Measurements from ENCODE around the gene TMTC3. TPM values are rescaled to one million over a fixed set of nuclear protein-coding genes. Genes with fewer than 3 reads are reported as not detected.

The TMTC3 gene
- total and polyA plus RNA-seq, 2 of the 8 experiments (the other 6 are each of a cell fraction or from before 2014, with no cell fraction given): 7.0 to 45.1 TPM

GRCh38 chr12:88208661-88209060, 66.6 kb downstream of the TMTC3 start:
- Histone ChIP-seq H2AK5ac (ENCODE audit: low read depth, low read length) (no peak overlapping the region), H3K79me1 (ENCODE audit: low read depth, low read length) (no peaks in the 10 kb centered on the region), H3K23ac (ENCODE audit: insufficient read length) (no peak overlapping the region), H3K4me1 (replicated peaks in 1 of 4; ENCODE audit: control insufficient read depth in 3 of 4, insufficient read depth in 4 of 4, low read length in 3 of 4) (no peaks in the 10 kb centered on the region), H4K91ac (replicated peaks; ENCODE audit: insufficient read length, low read length) (no peak overlapping the region), H3K36me3 (ENCODE audit: control insufficient read depth in 2 of 4, insufficient read depth in 4 of 4, low read length in 3 of 4) (no peaks in the 10 kb centered on the region), H2AFZ (ENCODE audit: low read length) (no peak overlapping the region), H2BK5ac (ENCODE audit: low read depth, low read length) (no peak overlapping the region), H3K4me3 (ENCODE audit: extremely low read depth in 1 of 4, insufficient read depth in 2 of 4, low read depth in 3 of 4, low read length in 4 of 4) (no peak overlapping the region), H3K4me2 (ENCODE audit: insufficient read depth in 1 of 2, low read depth in 2 of 2, low read length in 2 of 2) (no peak overlapping the region), H3K27me3 (replicated peaks in 1 of 4; ENCODE audit: control insufficient read depth in 3 of 4, extremely low read depth in 1 of 4, insufficient read depth in 3 of 4, low read length in 3 of 4) (no peaks in the 10 kb centered on the region), H2BK12ac (ENCODE audit: low read depth, low read length) (no peak overlapping the region), H3K23me2 (ENCODE audit: low read depth, low read length) (no peaks in the 10 kb centered on the region), H3K56ac (replicated peaks; ENCODE audit: insufficient read length, low read depth, low read length) (no peak overlapping the region), H4K5ac (ENCODE audit: insufficient read length, low read depth, low read length) (no peak overlapping the region), H3K9me3 (ENCODE audit: insufficient read depth in 2 of 2, low read depth in 1 of 2, low read length in 1 of 2) (peaks cover under 1 to 11% of the 10 kb centered on the region in 2 experiments; a peak in 2 of 4 replicates), H2BK120ac (replicated peaks; ENCODE audit: low read depth, low read length) (no peak overlapping the region), H3K9ac (replicated peaks in 1 of 4; ENCODE audit: extremely low read depth in 1 of 4, low read depth in 3 of 4, low read length in 3 of 4) (no peak overlapping the region), H3K4ac (replicated peaks; ENCODE audit: insufficient read length, low read depth, low read length) (no peak overlapping the region), H2BK20ac (ENCODE audit: low read length) (no peak overlapping the region), H2BK15ac (ENCODE audit: low read length) (no peak overlapping the region), H3K14ac (ENCODE audit: insufficient read length) (no peak overlapping the region), H4K20me1 (replicated peaks in 1 of 2; ENCODE audit: control insufficient read depth in 1 of 2, insufficient read depth in 2 of 2, low read length in 2 of 2) (no peaks in the 10 kb centered on the region), H3K79me2 (ENCODE audit: control insufficient read depth in 1 of 2, insufficient read depth in 2 of 2, low read length in 2 of 2) (no peaks in the 10 kb centered on the region), H3K18ac (ENCODE audit: extremely low read depth, low read length) (no peak overlapping the region), H4K8ac (ENCODE audit: extremely low read depth, insufficient read depth, low read length) (no peak overlapping the region), H3K27ac (ENCODE audit: low read depth, low read length) (no peak overlapping the region)
- WGBS, 2 experiments (ENCODE audit: extremely low coverage in 1 of 2, insufficient coverage in 1 of 2, insufficient read length in 1 of 2, insufficient replicate concordance in 2 of 2, low coverage in 1 of 2, low lambda C conversion rate in 2 of 2, missing lambda C conversion rate in 1 of 2): 82% methylated on average over 1 of the region's 1 CpG; no CpG with 5 or more reads in 1 of the 2 experiments
- no peak for DNase-seq (ENCODE audit: low read depth in 1 of 2, low spot score in 2 of 2)
- FAIRE-seq: no peak
- ChIA-PET POLR2A (ENCODE audit: partially characterized antibody) (no interaction called here), CTCF (ENCODE audit: partially characterized antibody) (no interaction called here)
- TF ChIP-seq CBX5 (IDR thresholded peaks at IDR 0.05; ENCODE audit: low read depth, low read length) (no peak), GTF2F1 (IDR thresholded peaks at IDR 0.05; ENCODE audit: borderline replicate concordance, low read depth, low read length) (no peak), CREB1 (IDR thresholded peaks at IDR 0.05) (no peak), SAP30 (IDR thresholded peaks at IDR 0.05; ENCODE audit: insufficient read depth, insufficient replicate concordance, low read length) (no peak), TEAD4 (IDR thresholded peaks at IDR 0.05; ENCODE audit: low read depth, low read length) (no peak), RNF2 (IDR thresholded peaks at IDR 0.05; ENCODE audit: borderline replicate concordance, low read depth, low read length, missing control alignments, poor library complexity, severe bottlenecking) (no peak), CTBP2 (IDR thresholded peaks at IDR 0.05; ENCODE audit: borderline replicate concordance, insufficient read depth, insufficient read length, low read length) (no peak), FOSL1 (IDR thresholded peaks at IDR 0.05; ENCODE audit: insufficient read depth, low read depth, low read length) (no peak)
- TF ChIP-seq, protein P1, sequence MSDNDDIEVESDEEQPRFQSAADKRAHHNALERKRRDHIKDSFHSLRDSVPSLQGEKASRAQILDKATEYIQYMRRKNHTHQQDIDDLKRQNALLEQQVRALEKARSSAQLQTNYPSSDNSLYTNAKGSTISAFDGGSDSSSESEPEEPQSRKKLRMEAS (IDR thresholded peaks at IDR 0.05): no peak

Data from H1 (cell line).